A549 (cell line): Measurements from ENCODE around the gene NEK11. TPM values are rescaled to one million over a fixed set of nuclear protein-coding genes. Genes with fewer than 3 reads are reported as not detected.

Experiments
- ATAC-seq, 2 experiments: fragments of 200-7000 bp in 1 of 2; fragments of >200 bp in 1 of 2; cut with Nextera tagmentation in 1 of 2; cut with Tn5 transposase in 1 of 2; 3 replicates each; pipeline versions ENCODE4 v1.8.0 to v1.9.1; 2018 to 2020; ENCODE audit warnings: mild to moderate bottlenecking in 1 of 2, moderate library complexity in 1 of 2
- CTCF ChIA-PET: fragments of 300-600 bp; sonication (Branson Sonifier 250); formaldehyde crosslinking; extraction: SDS; loops from one replicate; lab custom pipeline; 2021; ENCODE audit warnings: antibody characterized with exemption, inconsistent platforms; lab: Yijun Ruan, JAX
- POLR2A ChIA-PET: fragments of 350-600 bp; formaldehyde crosslinking; extraction: SDS; loops from one replicate; lab custom pipeline; 2021; ENCODE audit warnings: antibody characterized with exemption, inconsistent platforms; lab: Yijun Ruan, JAX
- DNase-seq, 2 experiments: peaks; one replicate each; pipeline versions ENCODE4 v3.0.0 to v3.0.0-alpha.2; 2011 to 2016; ENCODE audit warnings: low read depth in 1 of 2, low spot score in 1 of 2
- FAIRE-seq: peaks from 2 replicates; lab custom pipeline; 2011; peaks lifted over from hg19 to GRCh38; lab: Jason Lieb, UNC
- H3K27ac ChIP-seq, 2 experiments: fragments of >200 bp; sonication (Bioruptor Twin); formaldehyde crosslinking; 3 replicates each; pipeline ENCODE4 v1.5.1; 2016 to 2017
- H3K4me1 ChIP-seq: fragments of >200 bp; sonication (Bioruptor Twin); formaldehyde crosslinking; 3 replicates; pipeline ENCODE4 v1.6.1; 2016
- H3K4me2 ChIP-seq: fragments of >200 bp; sonication (Bioruptor Twin); formaldehyde crosslinking; 3 replicates; pipeline ENCODE4 v1.6.1; 2016
- H3K4me3 ChIP-seq: fragments of >200 bp; sonication (Bioruptor Twin); formaldehyde crosslinking; 3 replicates; pipeline ENCODE4 v1.5.1; 2016
- H3K9me3 ChIP-seq: fragments of >200 bp; sonication (Bioruptor Twin); formaldehyde crosslinking; 3 replicates; pipeline ENCODE4 v1.6.1; 2016
- ATOH8 ChIP-seq: fragments of 250-450 bp; sonication (Bioruptor Pico); IDR thresholded peaks from 2 replicates; pipeline ENCODE4 v1.5.0; 2020; ENCODE audit warnings: low read depth, mild to moderate bottlenecking, moderate library complexity
- BHLHE40 ChIP-seq: IDR thresholded peaks from 2 replicates; pipeline ENCODE4 v1.6.1; 2012; ENCODE audit warnings: low read depth, low read length, inconsistent platforms
- CBX2 ChIP-seq: fragments of 200-600 bp; sonication (generic); IDR thresholded peaks from 2 replicates; pipeline ENCODE4 v1.6.1; 2016; ENCODE audit warnings: low read depth, mild to moderate bottlenecking, borderline replicate concordance
- CBX8 ChIP-seq: fragments of 200-600 bp; sonication (generic); IDR thresholded peaks from 2 replicates; pipeline ENCODE4 v1.6.1; 2016
- CEBPB ChIP-seq, 2 experiments: fragments of >200 bp in 1 of 2; sonication (Bioruptor Twin) in 1 of 2; formaldehyde crosslinking in 1 of 2; IDR thresholded peaks; 2 replicates each; pipeline ENCODE4 v1.6.1; 2012 to 2016
- CHD2 ChIP-seq: fragments of 150-350 bp; IDR thresholded peaks from 2 replicates; pipeline ENCODE4 v1.6.1; 2014; ENCODE audit warnings: low read length; ENCODE audit not compliant: partially characterized antibody
- CTCF ChIP-seq: fragments of >200 bp; sonication (Bioruptor Twin); formaldehyde crosslinking; IDR thresholded peaks from 3 replicates; pipeline ENCODE4 v1.5.1; 2016
- E2F6 ChIP-seq: IDR thresholded peaks from 2 replicates; pipeline ENCODE4 v1.6.1; 2012; ENCODE audit warnings: low read depth, borderline replicate concordance
- EP300 ChIP-seq, 2 experiments: fragments of >200 bp; sonication (Bioruptor Twin); formaldehyde crosslinking; IDR thresholded peaks; 2 replicates in 1 of 2; 3 replicates in 1 of 2; pipeline ENCODE4 v1.6.1; 2016 to 2017
- ESRRA ChIP-seq: fragments of 150-350 bp; IDR thresholded peaks from 2 replicates; pipeline ENCODE4 v1.6.1; 2014; ENCODE audit warnings: mild to moderate bottlenecking, low read length, borderline replicate concordance
- FOSB ChIP-seq: fragments of 250-450 bp; sonication (Bioruptor Pico); IDR thresholded peaks from 2 replicates; pipeline ENCODE4 v1.5.0; 2020; ENCODE audit warnings: mild to moderate bottlenecking, moderate library complexity
- HOXB13 ChIP-seq: fragments of 250-450 bp; sonication (Bioruptor Pico); IDR thresholded peaks from 2 replicates; pipeline ENCODE4 v1.5.0; 2020; ENCODE audit warnings: low read depth, mild to moderate bottlenecking, moderate library complexity
- HOXB5 ChIP-seq: fragments of 250-450 bp; sonication (Bioruptor Pico); IDR thresholded peaks from 2 replicates; pipeline ENCODE4 v1.5.0; 2020; ENCODE audit warnings: mild to moderate bottlenecking, moderate library complexity
- JUNB ChIP-seq: fragments of >200 bp; sonication (Bioruptor Twin); formaldehyde crosslinking; IDR thresholded peaks from 2 replicates; pipeline ENCODE4 v1.6.1; 2016
- KDM5A ChIP-seq: fragments of 200-600 bp; sonication (generic); IDR thresholded peaks from 2 replicates; pipeline ENCODE4 v1.6.1; 2016; ENCODE audit warnings: antibody characterized with exemption, mild to moderate bottlenecking
- MAFK ChIP-seq: fragments of 450-650 bp; IDR thresholded peaks from 2 replicates; pipeline ENCODE4 v1.6.1; 2014; ENCODE audit not compliant: partially characterized antibody
- NFE2L2 ChIP-seq: fragments of 150-350 bp; conservative IDR thresholded peaks from 2 replicates; pipeline ENCODE4 v1.6.1; 2014; ENCODE audit warnings: low read length
- NR3C1 ChIP-seq: fragments of >200 bp; sonication (Bioruptor Twin); formaldehyde crosslinking; IDR thresholded peaks from 3 replicates; pipeline ENCODE4 v1.6.1; 2017
- RCOR1 ChIP-seq: fragments of 150-350 bp; IDR thresholded peaks from 2 replicates; pipeline ENCODE4 v1.6.1; 2014; ENCODE audit warnings: antibody characterized with exemption, low read length, low read depth
- RFX5 ChIP-seq: fragments of 450-650 bp; IDR thresholded peaks from 2 replicates; pipeline ENCODE4 v1.7.1; 2014; ENCODE audit warnings: antibody characterized with exemption, mild to moderate bottlenecking, moderate library complexity
- TFCP2L1 ChIP-seq: fragments of 250-450 bp; sonication (Bioruptor Pico); IDR thresholded peaks from 2 replicates; pipeline ENCODE4 v1.5.0; 2021; ENCODE audit warnings: mild to moderate bottlenecking
- WGBS: methylation state at CpG from one replicate; pipeline ENCODE4 v1.1.6; 2017; ENCODE audit errors: missing lambda C conversion rate; 5-methylcytosine and 5-hydroxymethylcytosine counted together
- polyA plus RNA-seq, 4 experiments: library from polyadenylated mRNA; depleted of rRNA in 3 of 4; stranded (reverse); fragments of >200 nt; fragmentation: RNase III in 1 of 4; extraction: RNeasy Plus Mini Kit Qiagen cat#74134 plus additional on column Dnase treatment in 1 of 4; gene quantifications; 2 replicates in 3 of 4; 3 replicates in 1 of 4; pipeline ENCODE4 v1.2.3, GENCODE V29; 2011 to 2017
- TF ChIP-seq, protein P1 (sequence below): fragments of >200 bp; sonication (Bioruptor Twin); formaldehyde crosslinking; IDR thresholded peaks from 2 replicates; pipeline ENCODE4 v1.6.1; 2016
- TF ChIP-seq, protein P2 (sequence below): fragments of 150-350 bp; IDR thresholded peaks from 2 replicates; pipeline ENCODE4 v1.6.1; 2014; ENCODE audit warnings: low read depth, mild to moderate bottlenecking, low read length

The NEK11 gene
- polyA plus RNA-seq, 2 of the 4 experiments (the other 2 are of a cell fraction): 5.8 to 8.9 TPM

DNA sequence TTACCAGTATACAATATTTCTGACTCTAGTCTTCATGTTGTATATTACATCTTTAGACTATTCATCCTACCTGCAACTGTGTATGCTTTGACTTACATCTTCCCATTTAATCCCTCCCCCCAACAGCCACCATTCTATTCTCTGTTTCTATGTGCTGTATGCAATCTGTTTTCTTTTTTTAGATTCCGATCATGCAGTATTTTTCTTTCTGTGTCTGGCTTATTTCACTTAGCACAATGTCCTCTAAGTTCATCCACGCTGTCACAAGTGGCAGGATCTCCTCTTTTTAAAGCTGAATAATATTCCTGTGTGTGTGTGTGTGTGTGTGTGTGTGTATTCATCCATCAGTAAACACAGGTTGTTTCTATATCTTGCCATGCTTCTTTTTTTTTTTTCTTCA is 288.5 kb downstream of the NEK11 start:
- 74% methylated on average over 2 of the region's 2 CpGs for WGBS
- no peaks in the 10 kb centered on the region for H3K4me1 ChIP-seq
- TF ChIP-seq E2F6 (no peak), BHLHE40 (no peak), EP300 (IDR thresholded peaks at IDR 0.05) (no peak), CBX2 (no peak), CEBPB (IDR thresholded peaks at IDR 0.05) (no peak), MAFK (no peak), KDM5A (no peak), HOXB13 (CRISPR knock-in tag) (no peak), ESRRA (no peak), RCOR1 (no peak), CHD2 (no peak), HOXB5 (CRISPR knock-in tag) (no peak), NFE2L2 (no peak), CTCF (no peak), JUNB (no peak), CBX8 (no peak)
- TF ChIP-seq, protein P1, sequence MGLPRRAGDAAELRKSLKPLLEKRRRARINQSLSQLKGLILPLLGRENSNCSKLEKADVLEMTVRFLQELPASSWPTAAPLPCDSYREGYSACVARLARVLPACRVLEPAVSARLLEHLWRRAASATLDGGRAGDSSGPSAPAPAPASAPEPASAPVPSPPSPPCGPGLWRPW: no peak
- TF ChIP-seq, all 56 proteins: peak for 0
- ATAC-seq (no peak), DNase-seq (no peak), FAIRE-seq (no peak)
- Histone ChIP-seq H3K9me3 (no peaks in the 10 kb centered on the region), H3K27ac (no peak overlapping the region), H3K4me3 (no peak overlapping the region), H3K4me2 (no peak overlapping the region)
- ChIA-PET POLR2A (no interaction called here), CTCF (interaction anchor here (1.0 kb wide), 1 partner anchor 91 kb away, joined by 3 read pairs; no protein-coding TSS in a partner anchor)

DNA sequence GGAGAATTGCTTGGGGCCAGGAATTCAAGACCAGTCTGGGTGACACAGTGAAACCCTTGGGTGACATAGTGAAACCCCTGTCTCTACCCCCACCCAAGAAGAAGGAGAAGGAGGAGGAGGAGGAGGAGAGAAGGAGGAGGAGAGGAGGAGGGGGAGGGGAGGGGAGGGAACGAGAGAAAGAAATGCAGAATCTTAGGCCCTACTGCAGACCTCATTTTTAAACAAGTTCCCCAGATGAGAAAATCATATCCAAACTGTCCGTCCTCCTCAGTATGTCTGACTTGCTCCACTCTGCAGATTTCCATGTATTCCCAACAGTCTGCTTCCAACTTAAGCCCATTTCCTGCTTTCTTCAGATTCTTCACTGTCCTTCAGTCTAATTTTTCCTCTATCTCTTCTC is 291.0 kb downstream of the NEK11 start:
- ChIA-PET CTCF (no interaction called here), POLR2A (no interaction called here)
- DNase-seq (no peak), ATAC-seq (no peak), FAIRE-seq (no peak)
- Histone ChIP-seq H3K27ac (no peak overlapping the region), H3K4me1 (no peaks in the 10 kb centered on the region), H3K9me3 (no peaks in the 10 kb centered on the region), H3K4me3 (no peak overlapping the region), H3K4me2 (no peak overlapping the region)
- 88% methylated on average over 2 of the region's 2 CpGs for WGBS
- TF ChIP-seq FOSB (CRISPR knock-in tag): no peak
- TF ChIP-seq NR3C1: no peak
- TF ChIP-seq EP300 (IDR thresholded peaks at IDR 0.05): no peak
- TF ChIP-seq, protein P2, sequence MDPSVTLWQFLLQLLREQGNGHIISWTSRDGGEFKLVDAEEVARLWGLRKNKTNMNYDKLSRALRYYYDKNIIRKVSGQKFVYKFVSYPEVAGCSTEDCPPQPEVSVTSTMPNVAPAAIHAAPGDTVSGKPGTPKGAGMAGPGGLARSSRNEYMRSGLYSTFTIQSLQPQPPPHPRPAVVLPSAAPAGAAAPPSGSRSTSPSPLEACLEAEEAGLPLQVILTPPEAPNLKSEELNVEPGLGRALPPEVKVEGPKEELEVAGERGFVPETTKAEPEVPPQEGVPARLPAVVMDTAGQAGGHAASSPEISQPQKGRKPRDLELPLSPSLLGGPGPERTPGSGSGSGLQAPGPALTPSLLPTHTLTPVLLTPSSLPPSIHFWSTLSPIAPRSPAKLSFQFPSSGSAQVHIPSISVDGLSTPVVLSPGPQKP: no peak
- no peak for TF ChIP-seq CHD2
- no peak for TF ChIP-seq TFCP2L1
- no peak for TF ChIP-seq ATOH8
- TF ChIP-seq RFX5: no peak
- no peak for TF ChIP-seq CEBPB (IDR thresholded peaks at IDR 0.05)
